Smooth muscle cell (in vitro differentiated cells): ENCODE data around the gene C1orf198. TPM values are rescaled to one million over a fixed set of nuclear protein-coding genes. Genes with fewer than 3 reads are reported as not detected.

ENCODE experiments used
- DNase-seq: peaks from one replicate; lab custom pipeline; 2025; ENCODE audit not compliant: unreplicated experiment; lab: John Stamatoyannopoulos, UW
- H2AFZ ChIP-seq: fragments of 200-600 bp; sonication (generic); 2 replicates; pipeline ENCODE4 v1.6.0; 2016; ENCODE audit warnings: antibody characterized with exemption, low read depth, mild to moderate bottlenecking
- H3F3A ChIP-seq: fragments of 200-600 bp; sonication (generic); 2 replicates; pipeline ENCODE4 v1.6.0; 2017; ENCODE audit warnings: antibody characterized with exemption, low read depth
- H3K27ac ChIP-seq: fragments of 200-600 bp; sonication (generic); 2 replicates; pipeline ENCODE4 v1.5.1; 2016; ENCODE audit warnings: low read depth, mild to moderate bottlenecking
- H3K27me3 ChIP-seq: fragments of 200-600 bp; sonication (generic); 2 replicates; pipeline ENCODE4 v1.6.1; 2016; ENCODE audit warnings: low read depth, mild to moderate bottlenecking
- H3K36me3 ChIP-seq: fragments of 200-600 bp; sonication (generic); 2 replicates; pipeline ENCODE4 v1.5.1; 2016; ENCODE audit warnings: low read depth
- H3K4me1 ChIP-seq: fragments of 200-600 bp; sonication (generic); 2 replicates; pipeline ENCODE4 v1.5.1; 2016; ENCODE audit warnings: low read depth
- H3K4me2 ChIP-seq: fragments of 200-600 bp; sonication (generic); 2 replicates; pipeline ENCODE4 v1.6.0; 2016; ENCODE audit warnings: mild to moderate bottlenecking
- H3K4me3 ChIP-seq: fragments of 200-600 bp; sonication (generic); 2 replicates; pipeline ENCODE4 v1.5.1; 2016; ENCODE audit warnings: mild to moderate bottlenecking
- H3K79me2 ChIP-seq: fragments of 200-600 bp; sonication (generic); 2 replicates; pipeline ENCODE4 v1.6.0; 2016; ENCODE audit warnings: low read depth, mild to moderate bottlenecking
- H3K9ac ChIP-seq: fragments of 200-600 bp; sonication (generic); 2 replicates; pipeline ENCODE4 v1.6.0; 2016; ENCODE audit warnings: low read depth
- H3K9me3 ChIP-seq: fragments of 200-600 bp; sonication (generic); replicated peaks from 2 replicates; pipeline ENCODE4 v1.5.1; 2016; ENCODE audit warnings: low read depth
- H4K20me1 ChIP-seq: fragments of 200-600 bp; sonication (generic); 2 replicates; pipeline ENCODE4 v1.6.0; 2016; ENCODE audit warnings: low read depth
- WGBS: methylation state at CpG from one replicate; pipeline ENCODE4 v1.1.7; 2016; ENCODE audit warnings: low lambda C conversion rate; 5-methylcytosine and 5-hydroxymethylcytosine counted together
- polyA plus RNA-seq: library from polyadenylated mRNA; unstranded; fragments of >200 nt; fragmentation: Nextera tagmentation; extraction: Ambion mirVana; gene quantifications from 2 replicates; pipeline ENCODE4 v1.2.1, GENCODE V29; 2016
- total RNA-seq: library from RNA; depleted of rRNA; stranded (reverse); fragments of >200 nt; gene quantifications from 2 replicates; pipeline ENCODE4 v1.2.3, GENCODE V29; 2014
- TF ChIP-seq, protein P1 (sequence below): fragments of 200-600 bp; sonication (generic); IDR thresholded peaks from 2 replicates; pipeline ENCODE4 v1.5.1; 2017; ENCODE audit warnings: borderline replicate concordance, mild to moderate bottlenecking, antibody characterized with exemption; ENCODE audit not compliant: insufficient read depth, poor library complexity, severe bottlenecking

The C1orf198 gene
- total and polyA plus RNA-seq, 2 experiments from 2014 or later, result 67.7 to 77.5 TPM

DNA sequence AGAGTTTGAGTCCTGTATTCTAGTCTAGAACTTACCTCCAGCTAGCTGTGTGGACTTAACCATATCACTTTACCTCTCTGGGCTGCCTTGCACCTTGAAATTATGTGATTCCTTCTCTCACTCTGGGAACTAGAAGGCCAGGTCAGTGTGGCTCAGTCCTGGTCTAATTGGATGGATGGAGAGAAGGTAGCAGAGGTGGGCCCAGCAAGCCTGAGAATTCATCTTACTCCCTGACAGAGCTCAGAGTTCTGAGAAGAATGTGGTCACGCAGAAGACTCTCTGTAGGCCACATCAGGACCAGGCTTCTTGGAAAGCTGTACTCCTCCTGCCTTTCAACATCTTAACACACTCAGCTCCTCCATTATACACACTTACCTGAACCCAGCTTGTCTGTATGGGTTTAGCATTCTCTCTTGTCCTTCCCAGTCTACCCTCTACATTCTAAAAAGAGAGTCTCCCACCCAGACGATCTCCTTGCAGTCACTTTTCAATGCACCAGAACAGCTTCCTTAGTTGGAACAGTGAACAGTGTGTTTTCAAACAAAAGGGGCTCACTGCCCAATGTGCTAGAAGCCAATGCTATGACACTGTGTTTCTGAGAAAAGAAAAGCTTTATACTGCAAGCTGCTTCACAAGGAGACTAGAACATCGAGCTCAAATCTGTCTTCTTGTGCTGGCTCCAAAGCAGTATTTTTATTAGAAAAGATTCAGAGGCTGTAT lies 60.6 kb downstream of the C1orf198 start:
- Histone ChIP-seq H4K20me1 (no peaks in the 10 kb centered on the region), H3K27ac (no peak overlapping the region), H3K4me1 (no peaks in the 10 kb centered on the region), H3K4me3 (no peak overlapping the region), H3F3A (no peaks in the 10 kb centered on the region), H3K9me3 (no peaks in the 10 kb centered on the region), H3K9ac (no peak overlapping the region), H2AFZ (no peak overlapping the region), H3K27me3 (no peaks in the 10 kb centered on the region), H3K79me2 (no peaks in the 10 kb centered on the region), H3K36me3 (no peaks in the 10 kb centered on the region), H3K4me2 (no peak overlapping the region)
- TF ChIP-seq, protein P1, sequence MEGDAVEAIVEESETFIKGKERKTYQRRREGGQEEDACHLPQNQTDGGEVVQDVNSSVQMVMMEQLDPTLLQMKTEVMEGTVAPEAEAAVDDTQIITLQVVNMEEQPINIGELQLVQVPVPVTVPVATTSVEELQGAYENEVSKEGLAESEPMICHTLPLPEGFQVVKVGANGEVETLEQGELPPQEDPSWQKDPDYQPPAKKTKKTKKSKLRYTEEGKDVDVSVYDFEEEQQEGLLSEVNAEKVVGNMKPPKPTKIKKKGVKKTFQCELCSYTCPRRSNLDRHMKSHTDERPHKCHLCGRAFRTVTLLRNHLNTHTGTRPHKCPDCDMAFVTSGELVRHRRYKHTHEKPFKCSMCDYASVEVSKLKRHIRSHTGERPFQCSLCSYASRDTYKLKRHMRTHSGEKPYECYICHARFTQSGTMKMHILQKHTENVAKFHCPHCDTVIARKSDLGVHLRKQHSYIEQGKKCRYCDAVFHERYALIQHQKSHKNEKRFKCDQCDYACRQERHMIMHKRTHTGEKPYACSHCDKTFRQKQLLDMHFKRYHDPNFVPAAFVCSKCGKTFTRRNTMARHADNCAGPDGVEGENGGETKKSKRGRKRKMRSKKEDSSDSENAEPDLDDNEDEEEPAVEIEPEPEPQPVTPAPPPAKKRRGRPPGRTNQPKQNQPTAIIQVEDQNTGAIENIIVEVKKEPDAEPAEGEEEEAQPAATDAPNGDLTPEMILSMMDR, result no peak
- WGBS, result 91% methylated on average over 3 of the region's 3 CpGs
- DNase-seq, result no peak

GRCh38 chr1:230807029-230807428 lies 61.3 kb downstream of the C1orf198 start:
- no peaks in the 10 kb centered on the region for H4K20me1 ChIP-seq
- H3K27ac ChIP-seq, result no peak overlapping the region
- TF ChIP-seq, protein P1, result no peak
- H3K36me3 ChIP-seq, result no peaks in the 10 kb centered on the region
- no peaks in the 10 kb centered on the region for H3K9me3 ChIP-seq
- WGBS, result 98% methylated on average over 5 of the region's 5 CpGs
- no peak overlapping the region for H3K9ac ChIP-seq
- H3K4me3 ChIP-seq, result no peak overlapping the region
- no peaks in the 10 kb centered on the region for H3K27me3 ChIP-seq
- H3K79me2 ChIP-seq, result no peaks in the 10 kb centered on the region
- no peak for DNase-seq
- no peak overlapping the region for H2AFZ ChIP-seq
- H3K4me1 ChIP-seq, result no peaks in the 10 kb centered on the region
- no peaks in the 10 kb centered on the region for H3F3A ChIP-seq
- H3K4me2 ChIP-seq, result no peak overlapping the region

DNA sequence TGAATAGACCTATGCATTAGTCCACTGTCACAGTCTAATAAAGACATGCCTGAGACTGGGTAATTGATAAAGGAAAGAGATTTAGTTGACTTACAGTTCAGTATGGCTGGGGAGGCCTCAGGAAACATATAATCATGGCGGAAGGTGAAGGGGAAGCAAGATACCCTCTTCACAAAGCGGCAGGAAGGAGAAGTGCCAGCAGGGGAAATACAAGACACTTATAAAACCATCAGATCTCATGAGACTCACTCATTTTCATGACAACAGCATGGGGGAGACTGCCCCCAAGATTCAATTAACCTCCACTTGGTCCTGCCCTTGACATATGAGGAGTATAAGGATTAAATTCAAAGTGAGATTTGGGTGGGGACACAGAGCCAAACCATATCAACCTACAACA lies 61.8 kb downstream of the C1orf198 start:
- H4K20me1 ChIP-seq, result no peaks in the 10 kb centered on the region
- H3K36me3 ChIP-seq, result no peaks in the 10 kb centered on the region
- H3K27ac ChIP-seq, result no peak overlapping the region
- H2AFZ ChIP-seq, result no peak overlapping the region
- DNase-seq, result no peak
- H3K4me2 ChIP-seq, result no peak overlapping the region
- no peaks in the 10 kb centered on the region for H3K27me3 ChIP-seq
- no peak overlapping the region for H3K9ac ChIP-seq
- H3K4me1 ChIP-seq, result no peaks in the 10 kb centered on the region
- WGBS, result 91% methylated on average over 2 of the region's 2 CpGs
- H3K79me2 ChIP-seq, result no peaks in the 10 kb centered on the region
- H3K9me3 ChIP-seq, result no peaks in the 10 kb centered on the region
- H3K4me3 ChIP-seq, result no peak overlapping the region
- H3F3A ChIP-seq, result no peaks in the 10 kb centered on the region
- TF ChIP-seq, protein P1, result no peak

DNA sequence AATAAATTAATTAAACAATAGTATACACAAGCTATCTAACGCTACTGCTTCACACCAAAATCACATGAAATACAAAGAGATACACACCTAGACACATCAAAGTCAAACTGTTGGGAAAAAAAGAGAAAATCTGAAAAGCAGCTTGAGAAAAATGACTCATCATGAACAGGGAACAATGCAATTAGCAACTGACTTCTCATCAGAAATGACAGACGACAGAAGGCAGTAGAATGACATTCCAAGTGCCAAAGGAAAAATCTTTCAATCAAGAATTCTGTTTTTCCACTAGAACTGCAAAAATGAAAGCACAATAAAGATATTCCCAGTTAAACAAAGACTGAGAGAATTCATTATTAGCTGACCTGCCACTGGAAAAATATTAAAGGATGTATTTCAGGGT lies 63.9 kb downstream of the C1orf198 start:
- 79% methylated on average over 2 of the region's 2 CpGs for WGBS
- Histone ChIP-seq H3K27me3 (no peaks in the 10 kb centered on the region), H3K9me3 (no peaks in the 10 kb centered on the region), H2AFZ (no peak overlapping the region), H3K4me2 (no peak overlapping the region), H3K4me3 (no peak overlapping the region), H3F3A (no peaks in the 10 kb centered on the region), H3K27ac (no peak overlapping the region), H3K4me1 (no peaks in the 10 kb centered on the region), H3K36me3 (no peaks in the 10 kb centered on the region), H3K9ac (no peak overlapping the region), H3K79me2 (no peaks in the 10 kb centered on the region), H4K20me1 (no peaks in the 10 kb centered on the region)
- TF ChIP-seq, protein P1, result no peak
- no peak for DNase-seq
